ENCODE data around the gene OR9K2.

OR9K2 gene

DNA sequence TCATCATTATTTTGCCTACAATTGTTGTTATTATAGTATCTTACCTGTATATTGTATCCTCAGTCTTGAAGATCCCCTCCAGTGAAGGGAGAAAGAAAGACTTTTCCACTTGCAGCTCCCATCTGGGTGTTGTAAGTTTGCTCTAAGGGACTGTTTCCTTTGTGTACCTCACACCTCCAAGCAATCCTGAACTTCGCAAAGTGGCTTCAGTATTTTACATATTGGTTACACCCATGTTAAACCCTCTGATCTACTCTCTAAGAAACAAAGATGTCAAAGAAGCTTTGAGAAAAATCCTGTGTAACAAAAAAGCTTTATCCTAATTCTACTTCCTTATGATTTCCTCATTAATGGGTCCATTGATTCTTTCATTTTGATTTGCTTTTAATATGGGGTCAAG lies 10.1 kb upstream of the OR9K2 start:
- Histone ChIP-seq H2AFZ (ENCODE audit: low read length) (no peak overlapping the region), H3K4me3 (ENCODE audit: low read length) (no peak overlapping the region), H3K9ac (ENCODE audit: low read length) (no peak overlapping the region), H3K79me2 (ENCODE audit: low read length) (no peaks in the 10 kb centered on the region), H3F3A (ENCODE audit: insufficient read depth, low read length) (no peaks in the 10 kb centered on the region), H3K4me1 (ENCODE audit: low read length) (no peaks in the 10 kb centered on the region), H4K20me1 (ENCODE audit: insufficient read depth, low read length) (no peaks in the 10 kb centered on the region), H3K9me3 (replicated peaks; ENCODE audit: insufficient read depth, low read length) (no peaks in the 10 kb centered on the region), H3K9me2 (replicated peaks; ENCODE audit: insufficient read depth, low read length) (no peaks in the 10 kb centered on the region), H3K27me3 (replicated peaks; ENCODE audit: insufficient read depth, low read length) (no peaks in the 10 kb centered on the region), H3K4me2 (ENCODE audit: low read depth, low read length) (no peak overlapping the region), H3K36me3 (replicated peaks; ENCODE audit: insufficient read depth, low read length) (no peaks in the 10 kb centered on the region), H3K27ac (ENCODE audit: low read length) (no peak overlapping the region)
- TF ChIP-seq, protein P1, sequence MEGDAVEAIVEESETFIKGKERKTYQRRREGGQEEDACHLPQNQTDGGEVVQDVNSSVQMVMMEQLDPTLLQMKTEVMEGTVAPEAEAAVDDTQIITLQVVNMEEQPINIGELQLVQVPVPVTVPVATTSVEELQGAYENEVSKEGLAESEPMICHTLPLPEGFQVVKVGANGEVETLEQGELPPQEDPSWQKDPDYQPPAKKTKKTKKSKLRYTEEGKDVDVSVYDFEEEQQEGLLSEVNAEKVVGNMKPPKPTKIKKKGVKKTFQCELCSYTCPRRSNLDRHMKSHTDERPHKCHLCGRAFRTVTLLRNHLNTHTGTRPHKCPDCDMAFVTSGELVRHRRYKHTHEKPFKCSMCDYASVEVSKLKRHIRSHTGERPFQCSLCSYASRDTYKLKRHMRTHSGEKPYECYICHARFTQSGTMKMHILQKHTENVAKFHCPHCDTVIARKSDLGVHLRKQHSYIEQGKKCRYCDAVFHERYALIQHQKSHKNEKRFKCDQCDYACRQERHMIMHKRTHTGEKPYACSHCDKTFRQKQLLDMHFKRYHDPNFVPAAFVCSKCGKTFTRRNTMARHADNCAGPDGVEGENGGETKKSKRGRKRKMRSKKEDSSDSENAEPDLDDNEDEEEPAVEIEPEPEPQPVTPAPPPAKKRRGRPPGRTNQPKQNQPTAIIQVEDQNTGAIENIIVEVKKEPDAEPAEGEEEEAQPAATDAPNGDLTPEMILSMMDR (IDR thresholded peaks at IDR 0.05; ENCODE audit: low read length), result no peak
- TF ChIP-seq EZH2 (optimal IDR thresholded peaks at IDR 0.05; ENCODE audit: low read depth, low read length) (no peak), EZH2phosphoT487 (IDR thresholded peaks at IDR 0.05; ENCODE audit: low read length) (no peak)
- no peak for DNase-seq

DNA sequence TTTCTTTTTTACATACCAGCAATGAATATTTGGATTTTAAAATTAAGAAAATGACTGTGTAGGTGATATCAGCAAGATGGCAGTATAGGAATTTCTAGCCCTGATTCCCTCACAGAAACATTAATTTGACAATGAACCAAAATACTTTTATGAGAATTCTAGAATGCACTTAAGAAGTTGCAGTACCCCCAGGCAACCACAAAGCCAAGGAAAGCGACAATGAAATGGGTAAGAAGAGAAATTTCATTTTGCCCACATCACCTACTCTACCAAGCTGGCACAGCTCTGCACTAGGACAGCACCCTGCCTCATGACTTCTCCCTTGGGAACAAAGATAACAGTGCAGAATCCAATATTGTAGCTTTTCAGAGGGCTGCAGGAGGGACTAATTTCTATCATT lies 6.6 kb downstream of the OR9K2 start:
- Histone ChIP-seq H3K36me3 (replicated peaks; ENCODE audit: insufficient read depth, low read length) (no peaks in the 10 kb centered on the region), H3K9me2 (replicated peaks; ENCODE audit: insufficient read depth, low read length) (no peaks in the 10 kb centered on the region), H3K4me1 (ENCODE audit: low read length) (no peaks in the 10 kb centered on the region), H3K27me3 (replicated peaks; ENCODE audit: insufficient read depth, low read length) (no peaks in the 10 kb centered on the region), H4K20me1 (ENCODE audit: insufficient read depth, low read length) (no peaks in the 10 kb centered on the region), H3K9ac (ENCODE audit: low read length) (no peak overlapping the region), H3K79me2 (ENCODE audit: low read length) (no peaks in the 10 kb centered on the region), H3K27ac (ENCODE audit: low read length) (no peak overlapping the region), H3F3A (ENCODE audit: insufficient read depth, low read length) (no peaks in the 10 kb centered on the region), H3K4me2 (ENCODE audit: low read depth, low read length) (no peak overlapping the region), H2AFZ (ENCODE audit: low read length) (no peak overlapping the region), H3K4me3 (ENCODE audit: low read length) (no peak overlapping the region), H3K9me3 (replicated peaks; ENCODE audit: insufficient read depth, low read length) (no peaks in the 10 kb centered on the region)
- no peak for TF ChIP-seq EZH2phosphoT487 (IDR thresholded peaks at IDR 0.05; ENCODE audit: low read length)
- no peak for TF ChIP-seq EZH2 (optimal IDR thresholded peaks at IDR 0.05; ENCODE audit: low read depth, low read length)
- TF ChIP-seq, protein P1 (IDR thresholded peaks at IDR 0.05; ENCODE audit: low read length), result peak; percentile 26
- DNase-seq, result no peak

DNA sequence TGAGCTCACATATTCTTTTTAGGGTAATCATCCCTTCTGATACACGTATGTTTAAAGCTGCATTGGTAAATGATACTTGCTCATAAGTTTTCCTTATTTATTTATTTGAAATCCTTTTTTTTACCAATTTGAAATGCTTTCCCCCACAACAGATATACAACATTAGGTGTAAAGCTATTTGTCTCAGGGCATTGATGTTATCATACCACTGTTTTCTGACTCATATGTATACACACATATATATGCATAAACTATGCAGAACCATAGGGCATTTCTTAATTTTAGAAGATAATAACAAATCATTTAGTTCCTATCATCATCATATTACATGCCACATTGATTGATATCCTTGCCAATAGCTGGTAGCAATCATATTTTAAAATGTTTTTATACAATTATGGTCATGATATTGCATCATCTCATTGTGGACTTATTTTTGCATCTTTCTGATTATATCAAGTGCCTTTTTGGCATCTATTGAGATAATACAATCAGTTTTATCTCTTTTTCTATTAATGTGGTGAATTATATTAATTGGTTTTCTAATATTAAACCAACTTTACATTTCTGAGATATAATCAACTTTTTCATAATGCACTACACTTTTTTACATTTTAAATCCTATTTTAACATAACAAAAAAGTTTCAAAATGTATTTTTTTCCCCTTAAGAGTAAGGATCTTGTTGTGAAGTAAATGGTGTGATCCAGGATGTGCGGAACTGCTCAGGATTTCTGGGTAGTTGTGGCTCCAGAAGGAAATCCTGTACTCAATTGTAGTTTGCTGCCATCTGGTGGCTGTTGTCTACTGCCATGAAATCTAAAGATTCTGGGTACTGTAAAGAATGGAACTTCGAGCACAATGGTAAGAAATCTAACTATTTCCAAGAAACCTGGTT lies 16.7 kb downstream of the OR9K2 start:
- Histone ChIP-seq H3K9me3 (replicated peaks; ENCODE audit: insufficient read depth, low read length) (no peaks in the 10 kb centered on the region), H3K4me3 (ENCODE audit: low read length) (no peak overlapping the region), H3K9ac (ENCODE audit: low read length) (no peak overlapping the region), H3F3A (ENCODE audit: insufficient read depth, low read length) (no peaks in the 10 kb centered on the region), H3K4me2 (ENCODE audit: low read depth, low read length) (no peak overlapping the region), H2AFZ (ENCODE audit: low read length) (no peak overlapping the region), H3K36me3 (replicated peaks; ENCODE audit: insufficient read depth, low read length) (no peaks in the 10 kb centered on the region), H4K20me1 (ENCODE audit: insufficient read depth, low read length) (no peaks in the 10 kb centered on the region), H3K4me1 (ENCODE audit: low read length) (no peaks in the 10 kb centered on the region), H3K27ac (ENCODE audit: low read length) (no peak overlapping the region), H3K9me2 (replicated peaks; ENCODE audit: insufficient read depth, low read length) (no peaks in the 10 kb centered on the region), H3K27me3 (replicated peaks; ENCODE audit: insufficient read depth, low read length) (no peaks in the 10 kb centered on the region), H3K79me2 (ENCODE audit: low read length) (no peaks in the 10 kb centered on the region)
- no peak for TF ChIP-seq EZH2 (optimal IDR thresholded peaks at IDR 0.05; ENCODE audit: low read depth, low read length)
- TF ChIP-seq, protein P1 (IDR thresholded peaks at IDR 0.05; ENCODE audit: low read length), result peak; percentile 84
- DNase-seq, result peak; percentile 70

Data from MM.1S (cell line).